SU-DHL-6 (cell line): ENCODE results near the gene UBE4B.
"Not testable (repeated sequence)": the region's sequence is repeated elsewhere in the genome, so short reads cannot be mapped to it uniquely, and the experiment has no call there.

Experiments used
- CTCF ChIP-seq: fragments of 200-600 bp; sonication (generic); IDR thresholded peaks from one replicate; pipeline ENCODE4 v1.5.1; 2017; ENCODE audit warnings: antibody characterized with exemption, mild to moderate bottlenecking, low read length, moderate library complexity; ENCODE audit not compliant: insufficient read depth, poor library complexity, severe bottlenecking
- EZH2phosphoT487 ChIP-seq: fragments of 200-600 bp; sonication (generic), shearing (Covaris generic); conservative IDR thresholded peaks from 2 replicates; pipeline ENCODE4 v1.6.1; 2018; ENCODE audit warnings: mild to moderate bottlenecking, antibody characterized with exemption, low read length, moderate library complexity, mixed read lengths

DNA sequence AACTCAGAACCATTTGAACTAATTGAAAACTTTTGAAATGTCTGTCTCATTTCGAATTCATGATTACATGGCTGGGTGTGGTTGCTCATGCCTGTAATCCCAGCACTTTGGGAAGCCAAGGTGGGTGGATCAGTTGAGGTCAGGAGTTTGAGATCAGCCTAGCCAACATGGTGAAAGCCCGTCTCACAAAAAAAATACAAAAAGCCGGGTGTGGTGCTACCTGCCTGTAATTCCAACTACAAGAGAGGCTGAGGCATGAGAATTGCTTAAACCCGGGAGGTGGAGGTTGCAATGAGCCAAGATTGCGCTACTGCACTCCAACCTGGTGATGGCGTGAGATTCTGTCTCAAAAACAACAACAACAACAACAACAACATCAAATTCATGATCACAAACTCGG is 40.6 kb downstream of the UBE4B start:
- TF ChIP-seq CTCF, EZH2phosphoT487: not testable (repeated sequence)
